H1 (cell line): ENCODE data around the gene IGFBP4. TPM values are rescaled to one million over a fixed set of nuclear protein-coding genes. Genes with fewer than 3 reads are reported as not detected.

Experiments
- BCL11A ChIP-seq, 2 experiments: IDR thresholded peaks; one replicate each; pipeline ENCODE4 v1.6.1; 2011; ENCODE audit warnings: low read depth in 2 of 2, low read length in 2 of 2, mild to moderate bottlenecking in 2 of 2
- CBX8 ChIP-seq: fragments of 300-800, 300-1000 bp; sonication (generic); IDR thresholded peaks from 2 replicates; pipeline ENCODE4 v1.7.1; 2016; ENCODE audit warnings: low read depth, low read length, borderline replicate concordance
- CREB1 ChIP-seq: IDR thresholded peaks from 2 replicates; pipeline ENCODE4 v1.6.1; 2012; ENCODE audit warnings: inconsistent platforms
- GABPA ChIP-seq: IDR thresholded peaks from 2 replicates; pipeline ENCODE4 v1.6.1; 2011; ENCODE audit warnings: mild to moderate bottlenecking, low read length, moderate library complexity, borderline replicate concordance; ENCODE audit not compliant: insufficient read depth
- MAFK ChIP-seq: IDR thresholded peaks from 2 replicates; pipeline ENCODE4 v1.6.1; 2012; ENCODE audit warnings: low read depth, mild to moderate bottlenecking, improper control_type of control experiment, low read length
- SUZ12 ChIP-seq: fragments of 200-600 bp; sonication (generic); IDR thresholded peaks from 2 replicates; pipeline ENCODE4 v1.6.1; 2012; ENCODE audit warnings: mild to moderate bottlenecking, inconsistent platforms, low read length, moderate library complexity, mixed read lengths
- USF2 ChIP-seq: IDR thresholded peaks from 2 replicates; pipeline ENCODE4 v1.6.1; 2011; ENCODE audit warnings: low read length, improper control_type of control experiment
- YY1 ChIP-seq: IDR thresholded peaks from 2 replicates; pipeline ENCODE4 v1.6.1; 2011; ENCODE audit warnings: low read depth, mild to moderate bottlenecking, low read length
- polyA plus RNA-seq, 7 experiments: library from polyadenylated mRNA; depleted of rRNA in 3 of 7; stranded (reverse) in 5 of 7; unstranded in 2 of 7; fragments of >200 nt in 5 of 7; fragments of 200-250 nt in 2 of 7; gene quantifications; 1 replicate in 5 of 7; 2 replicates in 1 of 7; 4 replicates in 1 of 7; pipeline versions ENCODE4 v1.2.1 to v1.2.3, GENCODE V29; 2011 to 2013; ENCODE audit warnings: missing spikeins in 2 of 7, mixed read lengths in 2 of 7
- total RNA-seq: library from RNA; stranded (reverse); fragmentation: NEBNext Ultra II Directional; extraction: Animal tissue kit (Norgen Biotek cat#: 25700); gene quantifications from 2 replicates; pipeline ENCODE4 v1.2.1, GENCODE V29; 2021
- TF ChIP-seq, protein P1 (sequence below): IDR thresholded peaks from 2 replicates; pipeline ENCODE4 v1.6.1; 2012; ENCODE audit warnings: inconsistent platforms

The IGFBP4 gene
- total and polyA plus RNA-seq, 2 of the 8 experiments (the other 6 are each of a cell fraction or from before 2014, with no cell fraction given), result 85.5 to 105 TPM

DNA sequence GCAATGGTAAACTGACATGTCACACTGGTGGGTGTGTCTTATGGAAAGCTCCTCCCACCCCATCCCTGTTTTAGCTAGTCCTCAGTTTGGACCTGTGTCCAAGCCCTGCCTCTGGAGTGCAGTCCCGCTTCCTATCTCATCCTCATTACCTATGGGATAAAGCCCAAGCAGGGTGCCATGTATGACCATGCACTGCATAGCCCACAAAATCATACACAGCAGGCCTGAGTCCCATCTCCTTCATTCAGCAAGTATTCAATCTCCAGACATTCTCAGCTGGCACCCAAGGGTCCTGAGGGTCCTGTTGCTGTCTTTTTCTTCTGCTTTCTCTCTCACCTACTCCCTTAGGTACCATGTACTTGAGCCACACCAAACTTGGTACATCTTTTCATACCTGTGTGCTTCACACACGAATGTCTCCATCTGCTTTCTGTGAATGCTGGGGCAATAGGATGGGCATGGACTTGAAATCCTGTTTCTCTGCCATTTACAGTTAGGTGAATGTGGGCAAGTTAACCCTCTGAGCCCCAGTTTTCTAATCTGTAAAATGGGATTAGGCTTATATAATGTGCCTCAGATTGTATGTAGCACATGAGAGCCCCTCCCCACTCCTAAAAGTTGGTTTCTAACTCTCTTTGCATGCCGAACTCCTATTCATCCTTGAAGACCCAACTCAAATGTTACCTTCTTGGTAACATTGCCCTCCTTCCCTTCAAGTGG, 29.6 kb downstream of the IGFBP4 start (continued):
- TF ChIP-seq GABPA, result no peak
- TF ChIP-seq USF2, result no peak
- TF ChIP-seq SUZ12, result no peak
- TF ChIP-seq BCL11A (IDR thresholded peaks at IDR 0.05; ENCODE audit: low read depth in 2 of 2, low read length in 2 of 2), result no peak
- no peak for TF ChIP-seq CREB1
- TF ChIP-seq YY1, result no peak
- TF ChIP-seq CBX8, result no peak
- TF ChIP-seq MAFK, result no peak
- TF ChIP-seq, protein P1, sequence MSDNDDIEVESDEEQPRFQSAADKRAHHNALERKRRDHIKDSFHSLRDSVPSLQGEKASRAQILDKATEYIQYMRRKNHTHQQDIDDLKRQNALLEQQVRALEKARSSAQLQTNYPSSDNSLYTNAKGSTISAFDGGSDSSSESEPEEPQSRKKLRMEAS, result no peak
